ENCODE measurements around the gene PNKP. TPM values are rescaled to one million over a fixed set of nuclear protein-coding genes. Genes with fewer than 3 reads are reported as not detected.

Gene PNKP
- polyA plus RNA-seq, 1 donor, result 61.2 TPM

DNA sequence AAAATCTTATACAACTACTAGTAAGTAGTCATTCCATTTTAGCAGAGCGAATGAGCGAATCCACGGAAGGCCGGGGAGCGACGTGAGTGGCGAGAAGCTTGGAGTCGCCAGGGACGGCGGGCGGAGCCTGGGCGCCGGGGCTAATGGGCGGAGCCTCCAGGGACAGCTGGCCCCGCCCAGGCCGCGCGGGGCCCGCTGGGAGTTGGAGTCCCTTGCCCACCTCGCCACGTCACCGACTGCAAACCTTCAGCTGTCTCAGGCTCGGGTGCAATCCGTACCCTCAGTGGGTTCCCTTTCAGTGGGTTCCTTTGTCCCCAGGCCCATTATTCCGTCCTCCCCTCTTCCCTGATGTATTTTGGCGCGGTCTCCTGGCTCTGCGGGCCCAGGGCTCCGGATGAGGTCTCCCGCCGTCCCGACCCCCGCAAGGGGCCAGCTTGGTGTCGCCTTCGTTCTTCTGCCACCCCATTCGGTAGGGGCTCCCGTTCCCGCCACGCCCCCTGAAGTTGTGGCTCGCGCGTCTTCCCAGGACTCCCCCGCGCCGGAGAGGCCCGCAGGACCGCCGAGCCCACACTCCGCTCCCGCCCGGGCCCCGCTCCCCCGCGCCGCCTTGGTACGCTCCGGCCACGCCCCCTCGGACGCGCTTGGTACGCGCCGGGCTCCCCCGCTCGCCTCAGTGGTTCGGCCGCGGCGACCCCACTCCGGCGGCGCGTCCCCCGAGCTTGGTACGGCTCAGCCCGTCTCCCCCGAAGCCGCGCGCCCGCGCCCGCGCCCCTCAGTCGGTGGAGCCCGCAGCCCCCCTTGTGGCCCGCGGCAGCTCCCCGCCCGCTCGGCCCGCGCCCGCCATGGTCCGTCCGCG is 16.7 kb downstream of the PNKP start, which contains the start of gene PTOV1:
Gene PTOV1, plus strand, starts transcription at position 673 of the 856 bp plus-strand sequence.
- H3K4me3 ChIP-seq (ENCODE audit: low read length), result peak within 1 kb of the TSS; percentile 98
- WGBS (ENCODE audit: insufficient coverage, low lambda C conversion rate), result no CpG with 5 or more reads among the region's 98 CpGs

DNA sequence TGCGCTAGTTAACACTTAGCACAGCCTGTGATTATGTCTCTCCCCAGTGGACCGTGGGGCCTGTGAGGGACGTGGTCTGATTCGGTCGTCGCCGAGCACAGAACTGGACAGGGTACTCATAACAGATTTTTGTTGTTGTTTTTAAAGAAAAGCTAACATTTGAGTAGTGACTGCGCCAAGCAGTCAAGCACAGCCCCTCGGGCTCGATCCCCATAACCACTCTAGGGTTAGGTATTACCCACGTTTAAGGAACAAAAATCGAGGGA is 17.2 kb downstream of the PNKP start:
- H3K27ac ChIP-seq (ENCODE audit: low read length), result peak overlapping the region; percentile 100
- H3K36me3 ChIP-seq (ENCODE audit: control insufficient read depth, insufficient read depth, low read length), result peaks cover 10% of the 10 kb centered on the region
- DNase-seq, result no peak
- peak overlapping the region; percentile 98 for H3K4me3 ChIP-seq (ENCODE audit: low read length)
- peaks cover 10% of the 10 kb centered on the region for H3K4me1 ChIP-seq (ENCODE audit: control insufficient read depth, insufficient read depth, low read length)
- no peaks in the 10 kb centered on the region for H3K27me3 ChIP-seq (ENCODE audit: control insufficient read depth, insufficient read depth, low read length)
- peaks cover 3% of the 10 kb centered on the region for H3K9me3 ChIP-seq (ENCODE audit: control insufficient read depth, low read depth, low read length)
- WGBS (ENCODE audit: insufficient coverage, low lambda C conversion rate), result no CpG with 5 or more reads among the region's 12 CpGs

More for the DNA sequence above, 16.7 kb downstream of the PNKP start, which contains the start of gene PTOV1:
- Histone ChIP-seq H3K9me3 (ENCODE audit: control insufficient read depth, low read depth, low read length) (peaks cover 3% of the 10 kb centered on the region), H3K27ac (ENCODE audit: low read length) (peak within 1 kb of the TSS; percentile 100), H3K4me1 (ENCODE audit: control insufficient read depth, insufficient read depth, low read length) (peaks cover 10% of the 10 kb centered on the region), H3K36me3 (ENCODE audit: control insufficient read depth, insufficient read depth, low read length) (peaks cover 14% of the 10 kb centered on the region), H3K27me3 (ENCODE audit: control insufficient read depth, insufficient read depth, low read length) (no peaks in the 10 kb centered on the region)
- peak; percentile 85 to 91 for DNase-seq

DNA sequence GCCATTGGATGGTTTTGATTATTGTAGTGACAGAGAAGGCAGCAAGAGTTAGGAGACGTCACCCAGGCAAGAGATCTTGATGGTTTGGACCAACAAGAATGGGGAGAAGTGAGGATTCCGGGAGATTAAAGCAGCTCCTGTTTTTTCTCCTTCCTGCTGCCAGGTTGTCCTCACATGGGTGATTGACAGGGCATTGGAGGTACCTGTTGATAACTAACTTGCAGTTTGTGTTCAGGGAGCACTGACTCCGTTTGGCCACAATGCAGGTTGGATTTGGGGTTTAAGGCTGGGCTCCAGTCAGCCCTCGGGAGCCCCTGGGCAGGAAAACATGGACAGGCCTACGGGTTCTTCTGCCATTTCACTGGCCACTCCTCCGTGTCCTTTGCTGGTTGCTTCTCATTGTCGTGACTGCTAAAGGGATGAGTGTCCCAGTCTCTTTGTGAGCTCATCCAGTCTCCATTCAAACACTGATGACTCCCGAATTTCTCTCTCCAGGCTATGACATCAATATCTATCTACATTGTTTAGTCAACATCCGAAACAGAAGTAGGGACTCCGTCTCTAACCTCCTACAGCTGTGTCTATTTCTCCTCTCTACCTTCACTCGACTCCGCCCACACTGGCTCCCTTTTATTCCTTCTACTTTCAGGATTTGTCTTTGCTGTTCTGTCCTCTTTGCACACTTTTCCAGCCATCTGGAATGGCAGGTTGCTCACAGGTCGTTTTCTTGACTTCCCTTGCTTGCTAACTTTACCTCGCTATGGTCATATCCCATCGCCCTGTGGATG is 17.7 kb downstream of the PNKP start:
- no peak overlapping the region for H3K27ac ChIP-seq (ENCODE audit: low read length)
- peaks cover 3% of the 10 kb centered on the region for H3K9me3 ChIP-seq (ENCODE audit: control insufficient read depth, low read depth, low read length)
- H3K36me3 ChIP-seq (ENCODE audit: control insufficient read depth, insufficient read depth, low read length), result peaks cover 6% of the 10 kb centered on the region
- no peak overlapping the region for H3K4me3 ChIP-seq (ENCODE audit: low read length)
- H3K4me1 ChIP-seq (ENCODE audit: control insufficient read depth, insufficient read depth, low read length), result peaks cover 10% of the 10 kb centered on the region
- 89% methylated on average over 5 of the region's 15 CpGs for WGBS (ENCODE audit: insufficient coverage, low lambda C conversion rate)
- H3K27me3 ChIP-seq (ENCODE audit: control insufficient read depth, insufficient read depth, low read length), result no peaks in the 10 kb centered on the region
- no peak for DNase-seq

DNA sequence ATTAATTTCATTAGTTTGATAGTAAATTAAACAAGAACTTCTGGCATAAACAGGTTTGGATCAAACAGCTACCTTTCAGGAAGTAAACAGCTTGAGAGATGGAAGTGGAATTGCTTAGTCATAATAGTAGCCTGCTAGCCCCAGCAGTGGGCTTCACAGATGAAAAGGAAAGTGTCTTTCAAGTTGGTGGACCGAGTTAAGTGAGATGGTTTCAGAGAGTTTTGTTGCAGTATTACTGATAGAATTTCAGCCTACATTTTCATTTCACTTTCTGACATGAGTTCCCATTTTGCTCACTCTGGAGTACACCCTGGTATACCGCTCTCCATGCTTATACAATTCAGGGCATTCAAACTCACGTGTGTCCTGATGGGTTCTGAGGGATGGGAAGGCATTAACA is 18.4 kb downstream of the PNKP start:
- Histone ChIP-seq H3K36me3 (ENCODE audit: control insufficient read depth, insufficient read depth, low read length) (peaks cover 2% of the 10 kb centered on the region), H3K4me1 (ENCODE audit: control insufficient read depth, insufficient read depth, low read length) (peaks cover 10% of the 10 kb centered on the region), H3K4me3 (ENCODE audit: low read length) (no peak overlapping the region), H3K9me3 (ENCODE audit: control insufficient read depth, low read depth, low read length) (peaks cover 3% of the 10 kb centered on the region), H3K27me3 (ENCODE audit: control insufficient read depth, insufficient read depth, low read length) (no peaks in the 10 kb centered on the region), H3K27ac (ENCODE audit: low read length) (no peak overlapping the region)
- DNase-seq, result no peak
- WGBS (ENCODE audit: insufficient coverage, low lambda C conversion rate), result no CpG with 5 or more reads among the region's 3 CpGs

DNA sequence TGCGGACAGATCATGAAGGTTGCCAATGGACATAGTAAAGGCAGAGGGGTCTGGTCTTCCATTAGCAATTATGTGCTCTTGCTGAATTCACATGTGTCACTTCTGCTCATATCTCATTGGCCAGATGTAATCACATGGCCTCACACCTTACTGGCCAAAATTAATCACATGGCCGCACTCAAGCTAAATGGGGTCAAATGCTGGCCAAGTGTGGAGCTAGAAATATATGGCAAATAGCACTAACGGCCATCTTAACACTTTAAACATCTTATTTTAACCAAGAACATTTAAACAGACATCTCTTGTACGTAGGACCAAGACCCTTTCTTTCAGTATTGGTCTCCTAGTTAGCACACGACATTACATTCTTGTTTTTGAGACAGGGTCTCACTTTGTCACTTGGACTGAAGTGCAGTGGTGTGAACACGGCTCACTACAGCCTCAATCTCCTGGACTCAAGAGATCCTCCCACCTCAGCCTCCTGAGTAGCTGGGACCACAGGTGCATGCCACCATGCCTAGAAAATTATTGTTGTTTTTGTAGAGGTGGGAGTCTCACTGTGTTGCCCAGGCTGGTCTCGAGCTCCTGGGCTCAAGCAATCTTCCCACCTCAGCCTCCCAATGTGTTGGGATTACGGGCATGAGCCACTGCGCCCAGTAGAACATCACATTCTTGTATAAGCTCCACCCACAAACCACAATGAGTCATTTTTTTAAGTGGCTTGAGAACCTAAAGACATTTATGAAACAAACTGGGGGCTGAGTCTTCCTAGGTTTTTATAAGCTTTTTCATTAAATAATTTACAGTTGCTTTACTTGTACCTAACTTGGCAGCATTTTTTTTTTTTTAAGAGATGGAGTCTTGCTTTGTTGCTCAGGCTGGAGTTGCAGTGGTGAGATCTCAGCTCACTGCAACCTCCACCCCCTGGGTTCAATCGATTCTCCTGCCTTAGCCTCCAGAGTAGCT is 19.4 kb downstream of the PNKP start:
- WGBS (ENCODE audit: insufficient coverage, low lambda C conversion rate), result 88% methylated on average over 1 of the region's 10 CpGs
- H3K4me1 ChIP-seq (ENCODE audit: control insufficient read depth, insufficient read depth, low read length), result peaks cover 10% of the 10 kb centered on the region
- no peak for DNase-seq
- H3K4me3 ChIP-seq (ENCODE audit: low read length), result no peak overlapping the region
- H3K27ac ChIP-seq (ENCODE audit: low read length), result no peak overlapping the region
- peaks cover 3% of the 10 kb centered on the region for H3K9me3 ChIP-seq (ENCODE audit: control insufficient read depth, low read depth, low read length)
- H3K36me3 ChIP-seq (ENCODE audit: control insufficient read depth, insufficient read depth, low read length), result peaks cover 2% of the 10 kb centered on the region
- no peaks in the 10 kb centered on the region for H3K27me3 ChIP-seq (ENCODE audit: control insufficient read depth, insufficient read depth, low read length)

DNA sequence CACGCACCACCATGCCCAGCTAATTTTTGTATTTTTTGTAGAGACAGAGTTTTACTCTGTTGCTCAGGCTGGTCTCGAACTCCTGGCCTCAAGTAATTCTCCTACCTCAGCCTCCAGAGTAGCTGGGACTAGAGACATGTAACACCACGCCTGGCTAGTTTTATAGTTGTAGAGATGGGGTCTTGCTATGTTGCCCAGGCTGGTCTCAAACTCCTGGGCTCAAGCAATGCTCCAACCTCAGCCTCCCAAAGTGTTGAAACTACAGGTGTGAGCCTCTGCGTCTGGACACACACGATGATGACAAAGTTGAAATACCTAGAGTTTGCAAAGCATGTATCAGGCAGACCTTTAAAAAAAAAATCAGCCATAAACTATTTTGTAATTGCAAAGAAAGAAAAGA is 21.0 kb downstream of the PNKP start:
- Histone ChIP-seq H3K36me3 (ENCODE audit: control insufficient read depth, insufficient read depth, low read length) (peaks cover 2% of the 10 kb centered on the region), H3K4me3 (ENCODE audit: low read length) (no peak overlapping the region), H3K9me3 (ENCODE audit: control insufficient read depth, low read depth, low read length) (peaks cover 3% of the 10 kb centered on the region), H3K27ac (ENCODE audit: low read length) (no peak overlapping the region), H3K4me1 (ENCODE audit: control insufficient read depth, insufficient read depth, low read length) (no peaks in the 10 kb centered on the region), H3K27me3 (ENCODE audit: control insufficient read depth, insufficient read depth, low read length) (no peaks in the 10 kb centered on the region)
- DNase-seq, result no peak
- no CpG with 5 or more reads among the region's 5 CpGs for WGBS (ENCODE audit: insufficient coverage, low lambda C conversion rate)

DNA sequence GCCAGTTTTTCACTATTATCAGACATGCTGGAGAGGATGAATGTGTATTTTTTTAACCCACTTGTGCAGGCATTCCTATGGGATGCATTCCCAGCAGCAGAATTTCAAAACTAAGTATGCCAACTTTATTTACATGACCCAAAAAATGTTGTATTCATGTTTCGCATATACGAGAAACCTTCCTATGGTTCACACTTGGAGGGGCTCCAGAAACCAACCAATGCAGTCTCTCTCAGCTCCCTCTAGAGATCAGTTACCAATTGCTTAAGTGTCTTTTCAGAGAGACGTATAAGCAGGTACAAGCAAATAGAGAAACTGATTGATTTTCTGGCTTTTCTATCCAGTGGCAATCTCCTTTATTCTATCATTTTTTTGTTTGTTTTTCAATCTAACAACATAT is 22.0 kb downstream of the PNKP start:
- no peaks in the 10 kb centered on the region for H3K4me1 ChIP-seq (ENCODE audit: control insufficient read depth, insufficient read depth, low read length)
- H3K36me3 ChIP-seq (ENCODE audit: control insufficient read depth, insufficient read depth, low read length), result peaks cover 5% of the 10 kb centered on the region
- DNase-seq, result no peak
- no CpG with 5 or more reads among the region's 3 CpGs for WGBS (ENCODE audit: insufficient coverage, low lambda C conversion rate)
- H3K27ac ChIP-seq (ENCODE audit: low read length), result no peak overlapping the region
- no peak overlapping the region for H3K4me3 ChIP-seq (ENCODE audit: low read length)
- H3K9me3 ChIP-seq (ENCODE audit: control insufficient read depth, low read depth, low read length), result peaks cover under 1% of the 10 kb centered on the region
- no peaks in the 10 kb centered on the region for H3K27me3 ChIP-seq (ENCODE audit: control insufficient read depth, insufficient read depth, low read length)

GRCh38 chr19:49844138-49845095 is 23.0 kb downstream of the PNKP start:
- WGBS (ENCODE audit: insufficient coverage, low lambda C conversion rate), result no CpG with 5 or more reads among the region's 18 CpGs
- Histone ChIP-seq H3K4me3 (ENCODE audit: low read length) (no peak overlapping the region), H3K27me3 (ENCODE audit: control insufficient read depth, insufficient read depth, low read length) (no peaks in the 10 kb centered on the region), H3K27ac (ENCODE audit: low read length) (no peak overlapping the region), H3K9me3 (ENCODE audit: control insufficient read depth, low read depth, low read length) (no peaks in the 10 kb centered on the region), H3K36me3 (ENCODE audit: control insufficient read depth, insufficient read depth, low read length) (peaks cover 10% of the 10 kb centered on the region), H3K4me1 (ENCODE audit: control insufficient read depth, insufficient read depth, low read length) (no peaks in the 10 kb centered on the region)
- DNase-seq, result no peak

DNA sequence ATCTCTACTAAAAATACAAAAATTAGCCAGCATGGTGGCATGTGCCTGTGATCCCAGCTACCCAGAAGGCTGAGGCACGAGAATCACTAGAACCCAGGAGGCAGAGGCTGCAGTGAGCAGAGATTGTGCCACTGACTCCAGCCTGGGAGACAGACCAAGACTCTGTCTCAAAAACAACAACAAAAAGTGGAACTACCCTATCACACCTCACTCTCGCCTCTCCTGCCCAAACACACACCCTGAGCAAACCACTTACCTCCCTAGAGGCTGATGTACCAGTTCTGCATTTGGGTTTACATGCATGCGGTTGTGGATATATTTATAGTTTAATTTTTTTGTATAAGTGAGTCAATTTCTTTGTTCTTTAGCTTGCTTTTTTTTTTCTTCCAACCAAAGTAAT is 24.1 kb downstream of the PNKP start:
- Histone ChIP-seq H3K4me1 (ENCODE audit: control insufficient read depth, insufficient read depth, low read length) (no peaks in the 10 kb centered on the region), H3K27ac (ENCODE audit: low read length) (no peak overlapping the region), H3K9me3 (ENCODE audit: control insufficient read depth, low read depth, low read length) (no peaks in the 10 kb centered on the region), H3K36me3 (ENCODE audit: control insufficient read depth, insufficient read depth, low read length) (peaks cover 21% of the 10 kb centered on the region), H3K27me3 (ENCODE audit: control insufficient read depth, insufficient read depth, low read length) (no peaks in the 10 kb centered on the region), H3K4me3 (ENCODE audit: low read length) (no peak overlapping the region)
- WGBS (ENCODE audit: insufficient coverage, low lambda C conversion rate), result 100% methylated on average over 1 of the region's 3 CpGs
- DNase-seq, result no peak
